GM12878 (cell line): Measurements from ENCODE around the gene SCAF8. TPM values are rescaled to one million over a fixed set of nuclear protein-coding genes. Genes with fewer than 3 reads are reported as not detected.

Source experiments
- ATAC-seq: fragments of 200-7000 bp; cut with Tn5 transposase; 3 replicates; pipeline ENCODE4 v1.9.1; 2020; ENCODE audit warnings: mild to moderate bottlenecking, moderate library complexity
- BruUV-seq: library from RNA; stranded (reverse); fragments of 400-500 nt; replicated peaks from 2 replicates; lab custom pipeline; 2021; lab: Mats Ljungman, UMichigan
- CTCF ChIA-PET: fragments of 300-600 bp; sonication (Branson Sonifier 250); formaldehyde crosslinking; extraction: SDS; loops from one replicate; lab custom pipeline; 2021; ENCODE audit warnings: inconsistent platforms; lab: Yijun Ruan, JAX
- POLR2A ChIA-PET: fragments of 350-600 bp; formaldehyde crosslinking; extraction: SDS; loops from one replicate; lab custom pipeline; 2021; ENCODE audit warnings: inconsistent platforms; lab: Charles Lee
- RAD21 ChIA-PET: fragments of 300-600 bp; sonication (Branson Sonifier 250); formaldehyde crosslinking; loops from one replicate; lab custom pipeline; 2023; ENCODE audit warnings: antibody characterized with exemption; ENCODE audit not compliant: unreplicated experiment; lab: Charles Lee
- SMC1A ChIA-PET: fragments of 300-600 bp; sonication (Branson Sonifier 250); formaldehyde crosslinking; loops from one replicate; lab custom pipeline; 2023; ENCODE audit not compliant: unreplicated experiment, uncharacterized antibody; lab: Charles Lee
- DNase-seq: peaks from one replicate; pipeline ENCODE4 v3.0.0-alpha.2; 2011; ENCODE audit warnings: low read depth, low spot score
- FAIRE-seq: peaks from 3 replicates; lab custom pipeline; 2011; peaks lifted over from hg19 to GRCh38; lab: Jason Lieb, UNC
- H2AFZ ChIP-seq: 2 replicates; pipeline ENCODE4 v1.6.0; 2011; ENCODE audit warnings: low read depth, low read length, control low read depth; ENCODE audit not compliant: control insufficient read depth
- H3K27ac ChIP-seq: 2 replicates; pipeline ENCODE4 v1.5.1; 2011; ENCODE audit warnings: control low read depth; ENCODE audit not compliant: control insufficient read depth, insufficient read depth
- H3K27me3 ChIP-seq, 2 experiments: replicated peaks in 1 of 2; 2 replicates each; pipeline versions ENCODE4 v1.6.0 to v1.6.1; 2011; ENCODE audit warnings: low read length in 1 of 2; ENCODE audit not compliant: control insufficient read depth in 2 of 2, insufficient read depth in 2 of 2
- H3K36me3 ChIP-seq, 2 experiments: 2 replicates each; pipeline ENCODE4 v1.5.1; 2011; ENCODE audit warnings: low read length in 1 of 2; ENCODE audit not compliant: control insufficient read depth in 2 of 2, insufficient read depth in 2 of 2
- H3K4me1 ChIP-seq: 2 replicates; pipeline ENCODE4 v1.6.1; 2011; ENCODE audit warnings: mild to moderate bottlenecking, low read length, moderate library complexity, mixed read lengths; ENCODE audit not compliant: control insufficient read depth, insufficient read depth
- H3K4me2 ChIP-seq: 2 replicates; pipeline ENCODE4 v1.6.0; 2011; ENCODE audit warnings: control low read depth; ENCODE audit not compliant: control insufficient read depth, insufficient read depth
- H3K4me3 ChIP-seq: fragments of 200-600 bp; sonication (generic); 2 replicates; pipeline ENCODE4 v1.5.1; 2016
- H3K79me2 ChIP-seq: 2 replicates; pipeline ENCODE4 v1.6.0; 2011; ENCODE audit warnings: low read length; ENCODE audit not compliant: control insufficient read depth, insufficient read depth
- H3K9ac ChIP-seq: 2 replicates; pipeline ENCODE4 v1.8.0; 2011; ENCODE audit warnings: low read length, control low read depth, mixed read lengths; ENCODE audit not compliant: control insufficient read depth, insufficient read depth
- H3K9me3 ChIP-seq: replicated peaks from 3 replicates; pipeline ENCODE4 v1.5.1; 2011; ENCODE audit warnings: mild to moderate bottlenecking, low read length; ENCODE audit not compliant: control insufficient read depth, insufficient read depth
- H4K20me1 ChIP-seq: 2 replicates; pipeline ENCODE4 v1.6.0; 2011; ENCODE audit not compliant: control insufficient read depth, insufficient read depth
- ASH2L ChIP-seq: fragments of 300-600, 200-600 bp; sonication (generic); IDR thresholded peaks from 2 replicates; pipeline ENCODE4 v1.6.1; 2017; ENCODE audit warnings: low read depth, mild to moderate bottlenecking, borderline replicate concordance
- BCLAF1 ChIP-seq: fragments of 450-650 bp; IDR thresholded peaks from 2 replicates; pipeline ENCODE4 v1.6.1; 2017; ENCODE audit warnings: antibody characterized with exemption, mild to moderate bottlenecking, moderate library complexity
- EED ChIP-seq: sonication (generic); IDR thresholded peaks from 2 replicates; pipeline ENCODE4 v1.6.1; 2016; ENCODE audit warnings: antibody characterized with exemption, low read depth
- ETV6 ChIP-seq, 2 experiments: fragments of 450-650 bp in 1 of 2; IDR thresholded peaks in 1 of 2; conservative IDR thresholded peaks in 1 of 2; 2 replicates each; pipeline ENCODE4 v1.6.1; 2014; ENCODE audit warnings: antibody characterized with exemption in 1 of 2, borderline replicate concordance in 1 of 2, low read depth in 1 of 2, mild to moderate bottlenecking in 1 of 2, moderate library complexity in 1 of 2
- HDAC6 ChIP-seq: fragments of 200-600 bp; sonication (generic); IDR thresholded peaks from one replicate; pipeline ENCODE4 v1.8.0; 2017; ENCODE audit warnings: antibody characterized with exemption; ENCODE audit not compliant: unreplicated experiment
- MXI1 ChIP-seq: fragments of 150-350 bp; IDR thresholded peaks from 2 replicates; pipeline ENCODE4 v1.6.1; 2011; ENCODE audit warnings: low read depth, mild to moderate bottlenecking, inconsistent platforms, low read length, improper control_type of control experiment
- NFXL1 ChIP-seq: fragments of 450-650 bp; IDR thresholded peaks from 2 replicates; pipeline ENCODE4 v1.6.1; 2017; ENCODE audit warnings: antibody characterized with exemption, mild to moderate bottlenecking, borderline replicate concordance
- PAX5 ChIP-seq: IDR thresholded peaks from 2 replicates; pipeline ENCODE4 v1.6.1; 2011; ENCODE audit warnings: low read depth, low read length, borderline replicate concordance
- SP1 ChIP-seq: IDR thresholded peaks from one replicate; pipeline ENCODE4 v1.6.1; 2011; ENCODE audit warnings: low read depth, low read length
- TCF12 ChIP-seq: IDR thresholded peaks from 2 replicates; pipeline ENCODE4 v1.6.1; 2011; ENCODE audit warnings: low read depth, mild to moderate bottlenecking, low read length
- USF1 ChIP-seq: IDR thresholded peaks from 2 replicates; pipeline ENCODE4 v1.6.1; 2011; ENCODE audit warnings: borderline replicate concordance, low read depth, mild to moderate bottlenecking, moderate library complexity, mixed read lengths, low read length; ENCODE audit not compliant: insufficient read depth; ENCODE audit errors: extremely low read length
- WGBS: methylation state at CpG from one replicate; pipeline ENCODE4 v1.1.6; 2016; ENCODE audit warnings: low lambda C conversion rate; ENCODE audit not compliant: insufficient replicate concordance, insufficient coverage; ENCODE audit errors: missing lambda C conversion rate; 5-methylcytosine and 5-hydroxymethylcytosine counted together
- in situ Hi-C: fragments of 300-500 bp; cut with MboI; formaldehyde crosslinking; loops from 9 replicates; pipeline ENCODE4 v1.14.3; 2018; ENCODE audit warnings: mixed read lengths
- intact Hi-C: fragments of 100-400 bp; cut with micrococcal nuclease; formaldehyde crosslinking; loops from one replicate; pipeline ENCODE4 v1.14.2; 2022; ENCODE audit not compliant: unreplicated experiment
- polyA plus RNA-seq, 11 experiments: library from polyadenylated mRNA; depleted of rRNA in 4 of 11; unstranded in 6 of 11; stranded (reverse) in 5 of 11; fragments of >200 nt; fragmentation: Nextera tagmentation in 4 of 11; fragmentation: Illumina TruSeq in 1 of 11; extraction: Ambion mirVana in 4 of 11; extraction: Trizol in 1 of 11; gene quantifications; 1 replicate in 1 of 11; 2 replicates in 10 of 11; pipeline versions ENCODE4 v1.2.1 to v1.2.3, GENCODE V29; 2011 to 2016; ENCODE audit warnings: inconsistent platforms in 2 of 11, missing spikeins in 2 of 11, low read depth in 1 of 11
- total RNA-seq, 4 experiments: library from RNA; depleted of rRNA in 3 of 4; stranded (reverse); fragments of >200 nt in 3 of 4; fragmentation: Illumina TruSeq in 1 of 4; extraction: Trizol in 1 of 4; gene quantifications; 2 replicates each; pipeline versions ENCODE4 v1.2.1 to v1.2.3, GENCODE V29; 2013 to 2021
- TF ChIP-seq, protein P1 (sequence below): fragments of 450-650 bp; IDR thresholded peaks from 2 replicates; pipeline ENCODE4 v1.6.1; 2017; ENCODE audit warnings: mild to moderate bottlenecking, moderate library complexity
- TF ChIP-seq, protein P2 (sequence below): IDR thresholded peaks from 2 replicates; pipeline ENCODE4 v1.6.1; 2012; ENCODE audit warnings: low read depth, low read length, improper control_type of control experiment
- TF ChIP-seq, protein P3 (sequence below): IDR thresholded peaks from 2 replicates; pipeline ENCODE4 v1.6.1; 2012; ENCODE audit warnings: low read depth, low read length, improper control_type of control experiment

SCAF8 gene
- total and polyA plus RNA-seq, 10 of the 15 experiments (the other 5 are each of a cell fraction or from before 2014, with no cell fraction given), result 8.1 to 28.8 (median 15.9) TPM

DNA sequence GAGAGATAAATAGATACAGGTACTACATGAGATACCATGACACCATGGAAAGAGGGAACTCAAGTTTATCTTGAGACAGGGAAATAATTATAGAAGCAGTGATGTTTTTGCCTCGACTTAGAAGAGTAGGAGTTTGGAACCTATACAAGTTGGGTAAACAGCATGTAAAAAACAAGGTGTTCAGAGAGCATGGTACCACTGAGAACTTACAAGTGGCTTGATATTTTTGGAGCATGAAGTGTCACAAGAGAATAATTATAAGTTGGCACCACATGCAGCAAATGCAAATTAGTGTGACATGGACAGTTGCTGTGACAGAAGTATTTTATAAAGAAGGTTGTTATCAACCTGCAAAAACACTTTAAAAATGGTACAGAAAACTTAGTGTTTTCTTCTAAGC, 47.1 kb upstream of the SCAF8 start:
- FAIRE-seq (no peak), ATAC-seq (no peak), DNase-seq (no peak)
- Histone ChIP-seq H3K27ac (no peak overlapping the region), H3K27me3 (no peaks in the 10 kb centered on the region), H3K4me3 (no peak overlapping the region), H2AFZ (no peak overlapping the region), H3K9me3 (no peaks in the 10 kb centered on the region), H3K4me2 (no peak overlapping the region), H3K79me2 (no peaks in the 10 kb centered on the region), H3K4me1 (peaks cover 7% of the 10 kb centered on the region), H3K36me3 (no peaks in the 10 kb centered on the region), H4K20me1 (no peaks in the 10 kb centered on the region), H3K9ac (no peak overlapping the region)
- CTCF ChIA-PET, result interaction anchor here (0.9 kb wide), 1 partner anchor 10 kb away, joined by 4 read pairs; no protein-coding TSS in a partner anchor
- RAD21 ChIA-PET, result no interaction called here
- SMC1A ChIA-PET, result interaction anchor here (3.3 kb wide), 1 partner anchor 11 kb away, joined by 15 read pairs; no protein-coding TSS in a partner anchor
- intact Hi-C loops, result no loop called here
- BruUV-seq, result no TSS peak
- POLR2A ChIA-PET, result no interaction called here
- in situ Hi-C loops, result no loop called here
- WGBS, result 4% methylated on average over 1 of the region's 1 CpG
- TF ChIP-seq, protein P1, sequence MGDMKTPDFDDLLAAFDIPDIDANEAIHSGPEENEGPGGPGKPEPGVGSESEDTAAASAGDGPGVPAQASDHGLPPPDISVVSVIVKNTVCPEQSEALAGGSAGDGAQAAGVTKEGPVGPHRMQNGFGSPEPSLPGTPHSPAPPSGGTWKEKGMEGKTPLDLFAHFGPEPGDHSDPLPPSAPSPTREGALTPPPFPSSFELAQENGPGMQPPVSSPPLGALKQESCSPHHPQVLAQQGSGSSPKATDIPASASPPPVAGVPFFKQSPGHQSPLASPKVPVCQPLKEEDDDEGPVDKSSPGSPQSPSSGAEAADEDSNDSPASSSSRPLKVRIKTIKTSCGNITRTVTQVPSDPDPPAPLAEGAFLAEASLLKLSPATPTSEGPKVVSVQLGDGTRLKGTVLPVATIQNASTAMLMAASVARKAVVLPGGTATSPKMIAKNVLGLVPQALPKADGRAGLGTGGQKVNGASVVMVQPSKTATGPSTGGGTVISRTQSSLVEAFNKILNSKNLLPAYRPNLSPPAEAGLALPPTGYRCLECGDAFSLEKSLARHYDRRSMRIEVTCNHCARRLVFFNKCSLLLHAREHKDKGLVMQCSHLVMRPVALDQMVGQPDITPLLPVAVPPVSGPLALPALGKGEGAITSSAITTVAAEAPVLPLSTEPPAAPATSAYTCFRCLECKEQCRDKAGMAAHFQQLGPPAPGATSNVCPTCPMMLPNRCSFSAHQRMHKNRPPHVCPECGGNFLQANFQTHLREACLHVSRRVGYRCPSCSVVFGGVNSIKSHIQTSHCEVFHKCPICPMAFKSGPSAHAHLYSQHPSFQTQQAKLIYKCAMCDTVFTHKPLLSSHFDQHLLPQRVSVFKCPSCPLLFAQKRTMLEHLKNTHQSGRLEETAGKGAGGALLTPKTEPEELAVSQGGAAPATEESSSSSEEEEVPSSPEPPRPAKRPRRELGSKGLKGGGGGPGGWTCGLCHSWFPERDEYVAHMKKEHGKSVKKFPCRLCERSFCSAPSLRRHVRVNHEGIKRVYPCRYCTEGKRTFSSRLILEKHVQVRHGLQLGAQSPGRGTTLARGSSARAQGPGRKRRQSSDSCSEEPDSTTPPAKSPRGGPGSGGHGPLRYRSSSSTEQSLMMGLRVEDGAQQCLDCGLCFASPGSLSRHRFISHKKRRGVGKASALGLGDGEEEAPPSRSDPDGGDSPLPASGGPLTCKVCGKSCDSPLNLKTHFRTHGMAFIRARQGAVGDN, result no peak
- no peak for TF ChIP-seq TCF12
- no peak for TF ChIP-seq ETV6 (conservative IDR thresholded peaks at IDR 0.05 in 1 of 2, IDR thresholded peaks at IDR 0.05 in 1 of 2; ENCODE audit: borderline replicate concordance in 1 of 2, low read depth in 1 of 2)
- TF ChIP-seq ASH2L, result no peak
- TF ChIP-seq, protein P2, sequence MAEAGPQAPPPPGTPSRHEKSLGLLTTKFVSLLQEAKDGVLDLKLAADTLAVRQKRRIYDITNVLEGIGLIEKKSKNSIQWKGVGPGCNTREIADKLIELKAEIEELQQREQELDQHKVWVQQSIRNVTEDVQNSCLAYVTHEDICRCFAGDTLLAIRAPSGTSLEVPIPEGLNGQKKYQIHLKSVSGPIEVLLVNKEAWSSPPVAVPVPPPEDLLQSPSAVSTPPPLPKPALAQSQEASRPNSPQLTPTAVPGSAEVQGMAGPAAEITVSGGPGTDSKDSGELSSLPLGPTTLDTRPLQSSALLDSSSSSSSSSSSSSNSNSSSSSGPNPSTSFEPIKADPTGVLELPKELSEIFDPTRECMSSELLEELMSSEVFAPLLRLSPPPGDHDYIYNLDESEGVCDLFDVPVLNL, result no peak
- no peak for TF ChIP-seq PAX5
- TF ChIP-seq, protein P3, sequence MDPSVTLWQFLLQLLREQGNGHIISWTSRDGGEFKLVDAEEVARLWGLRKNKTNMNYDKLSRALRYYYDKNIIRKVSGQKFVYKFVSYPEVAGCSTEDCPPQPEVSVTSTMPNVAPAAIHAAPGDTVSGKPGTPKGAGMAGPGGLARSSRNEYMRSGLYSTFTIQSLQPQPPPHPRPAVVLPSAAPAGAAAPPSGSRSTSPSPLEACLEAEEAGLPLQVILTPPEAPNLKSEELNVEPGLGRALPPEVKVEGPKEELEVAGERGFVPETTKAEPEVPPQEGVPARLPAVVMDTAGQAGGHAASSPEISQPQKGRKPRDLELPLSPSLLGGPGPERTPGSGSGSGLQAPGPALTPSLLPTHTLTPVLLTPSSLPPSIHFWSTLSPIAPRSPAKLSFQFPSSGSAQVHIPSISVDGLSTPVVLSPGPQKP, result no peak
- no peak for TF ChIP-seq MXI1
- TF ChIP-seq BCLAF1, result no peak
- no peak for TF ChIP-seq EED
- no peak for TF ChIP-seq HDAC6
- no peak for TF ChIP-seq SP1
- no peak for TF ChIP-seq NFXL1
- no peak for TF ChIP-seq USF1
